Naive thymus-derived CD4-positive, alpha-beta T cell (primary cell): ENCODE results near the gene CCDC69. TPM values are rescaled to one million over a fixed set of nuclear protein-coding genes. Genes with fewer than 3 reads are reported as not detected.
A peak's percentile ranks its signal among the peaks of the same experiment; 100 is the strongest.

ENCODE experiments used
- ATAC-seq: fragments of 150-1000 bp; cut with Tn5 transposase; 2 replicates; pipeline ENCODE4 v1.10.0; 2021; ENCODE audit warnings: mild to moderate bottlenecking, moderate library complexity
- CTCF ChIA-PET: fragments of 350-600 bp; sonication (Branson Sonifier 250); formaldehyde crosslinking; loops from one replicate; lab custom pipeline; 2021; ENCODE audit warnings: antibody characterized with exemption; lab: Charles Lee
- POLR2A ChIA-PET: fragments of 350-600 bp; sonication (Branson Sonifier 250); formaldehyde crosslinking; loops from one replicate; lab custom pipeline; 2021; ENCODE audit warnings: antibody characterized with exemption, inconsistent platforms; lab: Charles Lee
- DNase-seq, 9 donors: peaks; one replicate each; pipeline versions ENCODE4 v3.0.0 to v3.0.0-alpha.2; 2020 to 2022; ENCODE audit warnings: mixed read lengths in 1 of 9
- H3K27ac ChIP-seq: one replicate; pipeline ENCODE4 v1.7.0; 2013; ENCODE audit warnings: mild to moderate bottlenecking, low read depth, low read length, moderate library complexity
- H3K27me3 ChIP-seq, 2 donors: one replicate each; pipeline ENCODE4 v1.7.0; 2013; ENCODE audit warnings: low read length in 2 of 2, mild to moderate bottlenecking in 2 of 2, moderate library complexity in 2 of 2; ENCODE audit not compliant: control insufficient read depth in 2 of 2, insufficient read depth in 2 of 2
- H3K36me3 ChIP-seq, 3 experiments: 1 replicate in 2 of 3; 2 replicates in 1 of 3; pipeline ENCODE4 v1.7.0; 2013; ENCODE audit warnings: low read length in 3 of 3, mild to moderate bottlenecking in 3 of 3, moderate library complexity in 1 of 3; ENCODE audit not compliant: insufficient read depth in 3 of 3, control insufficient read depth in 2 of 3
- H3K4me1 ChIP-seq, 2 donors: one replicate each; pipeline ENCODE4 v1.7.0; 2013; ENCODE audit warnings: low read length in 2 of 2, mild to moderate bottlenecking in 2 of 2, moderate library complexity in 1 of 2; ENCODE audit not compliant: control insufficient read depth in 2 of 2, insufficient read depth in 2 of 2
- H3K4me3 ChIP-seq: 2 replicates; pipeline ENCODE4 v1.7.0; 2013; ENCODE audit warnings: mild to moderate bottlenecking, low read length
- H3K9me3 ChIP-seq, 3 experiments: 1 replicate in 2 of 3; 2 replicates in 1 of 3; pipeline ENCODE4 v1.7.0; 2013; ENCODE audit warnings: low read length in 3 of 3; ENCODE audit not compliant: control insufficient read depth in 2 of 3
- H3K27ac Mint-ChIP-seq, 9 donors: one replicate each; pipeline ENCODE4 v1.8.0; 2020 to 2022; ENCODE audit warnings: mixed read lengths in 9 of 9, mild to moderate bottlenecking in 8 of 9, moderate library complexity in 5 of 9, inconsistent platforms in 2 of 9
- H3K27me3 Mint-ChIP-seq, 5 donors: one replicate each; pipeline ENCODE4 v1.8.0; 2021 to 2022; ENCODE audit warnings: mixed read lengths in 5 of 5, mild to moderate bottlenecking in 1 of 5
- H3K36me3 Mint-ChIP-seq, 5 donors: one replicate each; pipeline ENCODE4 v1.8.0; 2020 to 2022; ENCODE audit warnings: mixed read lengths in 5 of 5, mild to moderate bottlenecking in 3 of 5, inconsistent platforms in 1 of 5
- H3K4me1 Mint-ChIP-seq, 7 donors: one replicate each; pipeline ENCODE4 v1.8.0; 2020 to 2022; ENCODE audit warnings: mixed read lengths in 7 of 7, mild to moderate bottlenecking in 3 of 7, inconsistent platforms in 1 of 7
- H3K4me3 Mint-ChIP-seq, 10 donors: one replicate each; pipeline ENCODE4 v1.8.0; 2020 to 2022; ENCODE audit warnings: mild to moderate bottlenecking in 10 of 10, mixed read lengths in 10 of 10, moderate library complexity in 6 of 10, inconsistent platforms in 2 of 10
- H3K9me3 Mint-ChIP-seq, 11 donors: one replicate each; pipeline ENCODE4 v1.8.0; 2020 to 2022; ENCODE audit warnings: mixed read lengths in 11 of 11, mild to moderate bottlenecking in 4 of 11, inconsistent platforms in 1 of 11, moderate library complexity in 1 of 11
- intact Hi-C, 2 donors: fragments of 100-400 bp; cut with micrococcal nuclease; formaldehyde crosslinking; loops; one replicate each; pipeline ENCODE4 v1.15.1; 2023
- polyA plus RNA-seq, 2 donors: library from polyadenylated mRNA; unstranded; fragments of 300-500 nt; fragmentation: Illumina TruSeq; gene quantifications; one replicate each; pipeline ENCODE4 v1.2.3, GENCODE V29; 2021
- total RNA-seq, 6 experiments: library from RNA in 5 of 6; stranded (reverse) in 5 of 6; gene quantifications; 1 replicate in 5 of 6; 2 replicates in 1 of 6; pipeline ENCODE4 v1.2.3 and lab custom pipeline; 2021 to 2026

CCDC69 gene
- total and polyA plus RNA-seq, 7 experiments from 2014 or later, result 63.6 to 112 (median 94.1) TPM

- H3K27ac Mint-ChIP-seq, result peak overlapping the region; percentile 64 to 98 (median 98)
- H3K4me1 Mint-ChIP-seq, result peaks cover 41 to 60% (median 53%) of the 10 kb centered on the region in 7 donors
- peak; percentile 55 for ATAC-seq
Observed at GRCh38 chr5:151224372-151224771, 480 bp upstream of the CCDC69 start.

DNA sequence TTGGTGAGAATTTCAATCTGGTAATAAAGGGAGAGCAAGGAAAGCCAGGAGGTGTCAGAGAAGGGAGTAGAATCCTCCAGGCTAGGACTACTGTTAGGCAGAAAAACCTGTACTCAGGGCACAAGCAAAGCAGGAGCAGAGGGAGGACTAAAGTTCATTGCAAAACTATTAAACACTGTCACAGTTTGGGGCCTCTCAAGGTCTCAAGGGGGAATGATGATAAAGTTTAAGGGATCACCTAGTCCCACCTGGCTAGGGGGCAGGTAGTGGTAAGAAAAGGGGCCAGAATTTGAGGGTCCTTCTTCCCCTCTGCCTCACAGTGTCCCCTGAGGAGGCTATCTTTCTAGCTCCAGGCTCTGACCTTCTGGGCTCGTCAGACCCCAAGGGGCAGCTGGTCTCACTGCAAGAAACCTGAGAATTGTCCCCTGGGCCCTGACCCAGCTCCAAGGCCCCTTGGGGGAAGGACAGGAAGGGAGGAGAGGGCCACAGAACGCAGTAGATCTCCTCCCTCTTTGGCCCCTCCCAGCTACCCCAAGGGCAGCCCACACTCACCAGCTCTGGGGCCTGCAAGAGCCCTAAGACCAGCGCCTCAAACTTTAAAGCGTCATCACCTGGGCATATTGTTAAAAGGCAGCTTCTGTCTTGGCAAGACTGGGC is 974 bp downstream of the CCDC69 start:
- H3K4me3 ChIP-seq, result peak overlapping the region; percentile 95
- Mint-ChIP-seq H3K27me3 (no peaks in the 10 kb centered on the region), H3K36me3 (peaks cover 0 to 40% (median 13%) of the 10 kb centered on the region in 5 donors), H3K27ac (peak overlapping the region; percentile 87 to 98 (median 98)), H3K9me3 (no peaks in the 10 kb centered on the region), H3K4me1 (peaks cover 55 to 75% (median 68%) of the 10 kb centered on the region in 7 donors), H3K4me3 (peak overlapping the region; percentile 80 to 97 (median 92))
- peaks cover 58 to 64% of the 10 kb centered on the region in 2 donors for H3K4me1 ChIP-seq
- ATAC-seq (peak; percentile 75), DNase-seq (peak in 5 of 9 donors; percentile 35 to 60 (median 45))
- H3K27ac ChIP-seq, result peak overlapping the region; percentile 93
- H3K9me3 ChIP-seq, result no peaks in the 10 kb centered on the region
- H3K27me3 ChIP-seq, result no peaks in the 10 kb centered on the region
- ChIA-PET POLR2A (interaction anchor here (0.6 to 6.9 kb wide), 19 partner anchors 10 to 1673 kb away, joined by 3 to 184 read pairs (median 6); partner anchors contain the start of genes GM2A and RBM22), CTCF (interaction anchor here (0.6 to 4.0 kb wide), 7 partner anchors 10 to 77 kb away, joined by 3 to 19 read pairs (median 7); partner anchors contain the start of gene GM2A)
- intact Hi-C loops, result loop anchor here (1.0 to 5.0 kb wide), 6 partner anchors 9 to 441 kb away; partner anchors contain the start of gene ANXA6 (in 1 of the 2)
- peaks cover 0 to 7% (median 0%) of the 10 kb centered on the region in 3 experiments for H3K36me3 ChIP-seq

More at GRCh38 chr5:151224372-151224771, 480 bp upstream of the CCDC69 start:
- Histone ChIP-seq H3K27ac (peak overlapping the region; percentile 93), H3K4me3 (peak overlapping the region; percentile 95), H3K9me3 (no peaks in the 10 kb centered on the region), H3K4me1 (peaks cover 43 to 49% of the 10 kb centered on the region in 2 donors), H3K27me3 (no peaks in the 10 kb centered on the region), H3K36me3 (peaks cover 0 to 7% (median 0%) of the 10 kb centered on the region in 3 experiments)
- Mint-ChIP-seq H3K4me3 (peak overlapping the region; percentile 80 to 97 (median 92)), H3K9me3 (peaks cover 0 to 1% (median 0%) of the 10 kb centered on the region in 11 donors), H3K36me3 (peaks cover 0 to 37% (median 10%) of the 10 kb centered on the region in 5 donors), H3K27me3 (no peaks in the 10 kb centered on the region)
- DNase-seq, result peak in 4 of 9 donors; percentile 30 to 43 (median 34)
- ChIA-PET POLR2A (interaction anchor here (0.7 to 6.9 kb wide), 20 partner anchors 10 to 547 kb away, joined by 3 to 184 read pairs (median 6); partner anchors contain the start of genes G3BP1 and GM2A), CTCF (interaction anchor here (0.6 to 4.0 kb wide), 8 partner anchors 10 to 440 kb away, joined by 3 to 19 read pairs (median 6); partner anchors contain the start of genes ANXA6 and GM2A)
- intact Hi-C loops, result loop anchor here (1.0 to 5.0 kb wide), 5 partner anchors 10 to 442 kb away; no protein-coding TSS in a partner anchor

DNA sequence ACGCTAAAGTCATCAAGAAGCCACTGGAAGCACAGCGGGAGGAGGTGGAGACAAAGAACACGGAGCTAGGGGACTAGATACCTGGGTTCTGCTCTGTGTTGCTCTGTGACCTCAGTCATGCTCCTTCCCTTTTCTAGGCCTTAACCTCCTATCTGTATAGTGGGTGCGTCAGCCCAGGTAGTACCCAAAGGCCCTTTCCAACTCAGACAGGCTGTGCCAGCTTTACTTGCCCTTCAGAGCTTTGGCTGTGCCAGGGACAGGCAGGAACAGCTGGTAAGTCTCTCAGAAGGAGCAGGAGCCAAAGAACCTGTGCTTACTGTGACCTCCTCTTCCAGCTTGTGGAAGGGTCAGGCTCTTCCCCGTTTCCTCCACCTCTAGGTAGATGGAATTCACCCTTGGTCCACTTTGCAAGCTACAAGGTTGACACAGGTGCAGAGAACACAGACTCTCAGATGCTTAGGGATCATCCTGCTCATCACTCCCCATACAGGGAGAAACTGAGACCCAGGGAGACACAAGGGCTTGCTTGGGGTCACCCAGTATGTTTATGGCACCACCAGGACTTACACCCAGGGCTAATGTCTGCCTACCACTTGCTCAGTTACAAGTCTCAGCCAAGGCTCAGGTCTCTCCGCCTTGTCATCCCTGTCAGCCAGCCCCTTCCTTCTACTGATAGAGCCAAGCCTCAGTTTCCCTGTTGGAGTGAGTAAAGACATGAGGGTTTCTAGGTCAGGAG is 1.7 kb downstream of the CCDC69 start:
- peaks cover 65 to 69% of the 10 kb centered on the region in 2 donors for H3K4me1 ChIP-seq
- H3K27me3 Mint-ChIP-seq, result no peaks in the 10 kb centered on the region
- DNase-seq (no peak), ATAC-seq (no peak)
- POLR2A ChIA-PET, result interaction anchor here (0.6 to 6.9 kb wide), 18 partner anchors 8 to 1672 kb away, joined by 3 to 184 read pairs (median 7); partner anchors contain the start of gene GM2A
- H3K4me3 ChIP-seq, result peak overlapping the region; percentile 95
- H3K9me3 ChIP-seq, result no peaks in the 10 kb centered on the region
- peaks cover 0 to 7% (median 0%) of the 10 kb centered on the region in 3 experiments for H3K36me3 ChIP-seq
- H3K27ac Mint-ChIP-seq, result peak overlapping the region; percentile 87 to 98 (median 98)
- CTCF ChIA-PET, result interaction anchor here (0.6 to 4.0 kb wide), 5 partner anchors 9 to 173 kb away, joined by 3 to 19 read pairs (median 7); partner anchors contain the start of gene GM2A
- no peaks in the 10 kb centered on the region for H3K27me3 ChIP-seq
- H3K4me3 Mint-ChIP-seq, result peak overlapping the region; percentile 80 to 97 (median 92)
- no peaks in the 10 kb centered on the region for H3K9me3 Mint-ChIP-seq
- peaks cover 0 to 42% (median 19%) of the 10 kb centered on the region in 5 donors for H3K36me3 Mint-ChIP-seq
- H3K27ac ChIP-seq, result peak overlapping the region; percentile 93
- H3K4me1 Mint-ChIP-seq, result peaks cover 60 to 77% (median 74%) of the 10 kb centered on the region in 7 donors
- intact Hi-C loops, result loop anchor here (2.0 to 5.0 kb wide), 3 partner anchors 65 to 440 kb away; partner anchors contain the start of gene ANXA6 (in 1 of the 2)

DNA sequence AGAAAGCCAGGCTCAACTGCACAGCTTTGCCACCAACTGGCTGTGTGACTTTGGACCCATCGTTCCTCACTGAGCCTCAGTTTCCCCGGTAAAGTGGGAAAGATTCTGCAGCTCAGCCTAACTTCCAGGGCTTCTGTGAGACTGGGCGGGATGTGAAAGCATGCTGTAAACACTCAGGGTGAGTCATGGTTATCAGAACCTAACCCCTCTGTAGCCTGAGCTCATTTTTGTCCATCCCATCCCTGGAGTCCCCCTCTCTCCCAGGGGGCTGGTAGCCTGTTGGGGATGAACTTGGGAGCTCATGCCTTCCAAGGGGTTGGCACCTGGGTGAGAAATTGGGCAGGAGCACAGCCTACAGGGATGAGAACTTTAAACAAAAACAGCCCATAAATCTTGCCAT is 2.3 kb downstream of the CCDC69 start:
- H3K27ac ChIP-seq, result peak overlapping the region; percentile 93

GRCh38 chr5:151219789-151220188 is 4.1 kb downstream of the CCDC69 start:
- H3K4me1 ChIP-seq, result peaks cover 69 to 82% of the 10 kb centered on the region in 2 donors
- POLR2A ChIA-PET, result interaction anchor here (0.7 to 6.9 kb wide), 6 partner anchors 8 to 77 kb away, joined by 3 to 45 read pairs (median 7); partner anchors contain the start of gene GM2A
- Mint-ChIP-seq H3K9me3 (no peaks in the 10 kb centered on the region), H3K27ac (peak overlapping the region; percentile 59 to 98 (median 98)), H3K27me3 (no peaks in the 10 kb centered on the region), H3K4me3 (peak overlapping the region; percentile 26 to 97 (median 92)), H3K36me3 (peaks cover 0 to 53% (median 32%) of the 10 kb centered on the region in 5 donors), H3K4me1 (peaks cover 70 to 89% (median 85%) of the 10 kb centered on the region in 7 donors)
- H3K27ac ChIP-seq, result peak overlapping the region; percentile 93
- H3K4me3 ChIP-seq, result peak overlapping the region; percentile 95
- H3K27me3 ChIP-seq, result no peaks in the 10 kb centered on the region
- peaks cover 0 to 7% (median 0%) of the 10 kb centered on the region in 3 experiments for H3K36me3 ChIP-seq
- ATAC-seq (no peak), DNase-seq (no peak)
- CTCF ChIA-PET, result interaction anchor here (0.7 kb wide), 1 partner anchor 54 kb away, joined by 3 read pairs; no protein-coding TSS in a partner anchor
- H3K9me3 ChIP-seq, result no peaks in the 10 kb centered on the region
- intact Hi-C loops, result loop anchor here (5.0 kb wide), 2 partner anchors 78 to 437 kb away; no protein-coding TSS in a partner anchor

More for the DNA sequence above, 2.3 kb downstream of the CCDC69 start:
- Histone ChIP-seq H3K36me3 (peaks cover 0 to 7% (median 0%) of the 10 kb centered on the region in 3 experiments), H3K4me3 (peak overlapping the region; percentile 95), H3K9me3 (no peaks in the 10 kb centered on the region), H3K4me1 (peaks cover 69 to 71% of the 10 kb centered on the region in 2 donors), H3K27me3 (no peaks in the 10 kb centered on the region)
- Mint-ChIP-seq H3K27ac (peak overlapping the region; percentile 87 to 98 (median 98)), H3K27me3 (no peaks in the 10 kb centered on the region), H3K4me3 (peak overlapping the region; percentile 80 to 97 (median 92)), H3K4me1 (peaks cover 63 to 83% (median 81%) of the 10 kb centered on the region in 7 donors), H3K9me3 (no peaks in the 10 kb centered on the region), H3K36me3 (peaks cover 0 to 47% (median 23%) of the 10 kb centered on the region in 5 donors)
- intact Hi-C loops, result loop anchor here (5.0 kb wide), 2 partner anchors 76 to 439 kb away; no protein-coding TSS in a partner anchor
- DNase-seq (no peak), ATAC-seq (no peak)
- ChIA-PET POLR2A (interaction anchor here (1.0 to 6.9 kb wide), 14 partner anchors 9 to 140 kb away, joined by 3 to 184 read pairs (median 6); partner anchors contain the start of gene GM2A), CTCF (interaction anchor here (1.2 to 4.0 kb wide), 3 partner anchors 8 to 172 kb away, joined by 3 to 19 read pairs (median 14); no protein-coding TSS in a partner anchor)
